BE2C (cell line): Measurements from ENCODE around the gene USP7.

Experiments
- DNase-seq: peaks from one replicate; pipeline ENCODE4 v3.0.0-alpha.2; 2020
- H3K27me3 ChIP-seq: fragments of 250-450 bp; sonication (Bioruptor Pico); 2 replicates; pipeline ENCODE4 v1.5.1; 2020; ENCODE audit warnings: mild to moderate bottlenecking
- H3K36me3 ChIP-seq: fragments of 250-450 bp; sonication (Bioruptor Pico); 2 replicates; pipeline ENCODE4 v1.5.1; 2020; ENCODE audit warnings: mild to moderate bottlenecking
- H3K4me1 ChIP-seq: fragments of 250-450 bp; sonication (Bioruptor Pico); 2 replicates; pipeline ENCODE4 v1.5.1; 2020
- H3K4me3 ChIP-seq: 2 replicates; pipeline ENCODE4 v1.5.1; 2011; ENCODE audit warnings: low read depth, low read length
- H3K9me3 ChIP-seq: fragments of 250-450 bp; sonication (Bioruptor Pico); 2 replicates; pipeline ENCODE4 v1.5.1; 2020
- CTCF ChIP-seq: IDR thresholded peaks from 2 replicates; pipeline ENCODE4 v1.5.1; 2012; ENCODE audit warnings: mild to moderate bottlenecking, low read depth, low read length

USP7 gene

GRCh38 chr16:8899709-8900317 is 63.9 kb downstream of the USP7 start:
- Histone ChIP-seq H3K36me3 (peaks cover 88% of the 10 kb centered on the region), H3K9me3 (no peaks in the 10 kb centered on the region), H3K4me1 (no peaks in the 10 kb centered on the region), H3K4me3 (no peak overlapping the region), H3K27me3 (no peaks in the 10 kb centered on the region)
- DNase-seq = no peak
- peak; percentile 24; the same call in 1 of the 2 replicates for TF ChIP-seq CTCF

GRCh38 chr16:8898660-8899318 is 64.9 kb downstream of the USP7 start:
- Histone ChIP-seq H3K36me3 (peaks cover 90% of the 10 kb centered on the region), H3K4me1 (peaks cover 5% of the 10 kb centered on the region), H3K4me3 (no peak overlapping the region), H3K9me3 (no peaks in the 10 kb centered on the region), H3K27me3 (no peaks in the 10 kb centered on the region)
- no peak for DNase-seq
- TF ChIP-seq CTCF = no peak

- Histone ChIP-seq H3K36me3 (peaks cover 84% of the 10 kb centered on the region), H3K4me3 (no peak overlapping the region), H3K9me3 (no peaks in the 10 kb centered on the region), H3K27me3 (no peaks in the 10 kb centered on the region), H3K4me1 (peaks cover 13% of the 10 kb centered on the region)
- no peak for DNase-seq
- TF ChIP-seq CTCF = no peak
Observed at GRCh38 chr16:8894736-8895334, 68.9 kb downstream of the USP7 start.

- DNase-seq = no peak
- H3K36me3 ChIP-seq = peaks cover 83% of the 10 kb centered on the region
- H3K27me3 ChIP-seq = no peaks in the 10 kb centered on the region
- no peak overlapping the region for H3K4me3 ChIP-seq
- peaks cover 13% of the 10 kb centered on the region for H3K4me1 ChIP-seq
- no peak for TF ChIP-seq CTCF
- H3K9me3 ChIP-seq = no peaks in the 10 kb centered on the region
Observed at GRCh38 chr16:8893976-8894690, 69.6 kb downstream of the USP7 start.

- Histone ChIP-seq H3K27me3 (no peaks in the 10 kb centered on the region), H3K4me1 (peaks cover 15% of the 10 kb centered on the region), H3K36me3 (peaks cover 76% of the 10 kb centered on the region), H3K9me3 (no peaks in the 10 kb centered on the region), H3K4me3 (no peak overlapping the region)
- TF ChIP-seq CTCF = peak; percentile 21; the same call in 1 of the 2 replicates
- DNase-seq = no peak
Observed at GRCh38 chr16:8893426-8893825, 70.3 kb downstream of the USP7 start.
